Ascending aorta (tissue), 2 donors: Measurements from ENCODE around the gene PLAAT3. TPM values are rescaled to one million over a fixed set of nuclear protein-coding genes. Genes with fewer than 3 reads are reported as not detected.
"Not testable (repeated sequence)": the region's sequence is repeated elsewhere in the genome, so short reads cannot be mapped to it uniquely, and the experiment has no call there.

ENCODE experiments used
- DNase-seq, 2 donors: peaks; one replicate each; pipeline ENCODE4 v3.0.0-alpha.2; 2019; ENCODE audit warnings: low spot score in 2 of 2
- H3K27ac ChIP-seq, 2 donors: fragments of 200-600 bp; sonication (generic); one replicate each; pipeline ENCODE4 v1.5.1; 2016 to 2017; ENCODE audit warnings: mild to moderate bottlenecking in 1 of 2
- H3K27me3 ChIP-seq: fragments of 200-600 bp; sonication (generic); one replicate; pipeline ENCODE4 v1.5.1; 2017
- H3K36me3 ChIP-seq, 2 donors: fragments of 200-600 bp; sonication (generic); one replicate each; pipeline ENCODE4 v1.5.1; 2016
- H3K4me1 ChIP-seq, 2 donors: fragments of 200-600 bp; sonication (generic); one replicate each; pipeline ENCODE4 v1.5.1; 2016 to 2017; ENCODE audit warnings: mild to moderate bottlenecking in 1 of 2
- H3K4me3 ChIP-seq, 2 donors: fragments of 200-600 bp; sonication (generic); one replicate each; pipeline ENCODE4 v1.5.1; 2016 to 2017; ENCODE audit warnings: mild to moderate bottlenecking in 1 of 2
- H3K9me3 ChIP-seq, 2 donors: fragments of 200-600 bp; sonication (generic); one replicate each; pipeline ENCODE4 v1.5.1; 2016
- intact Hi-C: fragments of 100-400 bp; cut with DNase I; formaldehyde crosslinking; loops from one replicate; pipeline ENCODE4 v1.15.1; 2023
- total RNA-seq: library from RNA; depleted of rRNA; stranded (reverse); fragments of >200 nt; gene quantifications from one replicate; pipeline ENCODE4 v1.1.0, GENCODE V29; 2016
- TF ChIP-seq, protein P1 (sequence below), 3 experiments: fragments of 200-600 bp in 2 of 3; fragments of 450-650 bp in 1 of 3; sonication (generic) in 2 of 3; IDR thresholded peaks; one replicate each; pipeline ENCODE4 v1.5.1; 2016 to 2019; ENCODE audit warnings: antibody characterized with exemption in 3 of 3, mild to moderate bottlenecking in 1 of 3, moderate library complexity in 1 of 3

The PLAAT3 gene
- total RNA-seq, 1 donor from 2014 or later: 21.1 TPM

DNA sequence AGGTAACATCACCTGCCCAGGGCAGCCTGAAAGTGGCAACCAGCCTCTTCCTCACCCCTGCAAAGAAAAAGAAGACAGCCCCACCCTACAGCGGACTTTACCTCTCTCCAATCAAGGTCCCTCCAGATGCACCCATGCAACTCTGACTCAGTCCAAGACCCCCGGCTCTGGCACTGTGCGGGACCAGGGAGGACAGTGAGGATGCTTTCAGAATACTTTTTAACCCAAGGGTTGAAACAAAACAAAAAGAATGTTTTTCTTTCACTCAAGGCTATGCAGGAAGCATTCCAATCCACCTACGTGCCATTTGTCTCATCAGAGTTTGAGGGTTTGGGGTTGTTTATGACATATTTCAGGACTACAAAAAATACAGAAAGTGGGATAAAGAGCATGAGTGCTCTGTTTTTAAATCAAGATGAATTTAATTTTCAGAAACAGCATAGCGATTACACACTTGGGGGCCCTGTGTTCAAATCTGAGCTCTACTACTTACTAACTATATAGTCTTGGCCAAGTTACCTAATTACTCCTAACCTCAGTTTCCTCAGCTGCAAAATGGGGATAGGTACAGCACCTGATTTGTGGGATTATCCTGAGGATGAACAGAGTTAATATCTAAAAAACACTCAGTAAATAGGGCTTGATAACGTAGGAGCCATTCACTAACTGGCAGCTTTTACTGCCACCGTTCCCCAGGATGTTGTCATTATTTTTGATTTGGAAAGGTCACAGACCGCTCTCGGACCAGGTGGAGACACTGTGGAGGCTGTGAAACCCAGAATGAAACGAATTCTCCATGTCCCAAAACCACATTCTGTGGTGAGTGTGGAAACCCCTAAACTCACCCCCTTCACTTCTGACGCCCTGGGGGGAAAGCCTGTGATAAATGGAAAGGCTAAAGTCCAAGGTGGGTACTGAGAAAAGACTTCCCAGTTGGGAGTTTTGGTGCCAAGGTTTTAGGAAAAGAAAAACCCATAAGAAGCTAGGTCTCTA is 5.6 kb downstream of the PLAAT3 start:
- no peaks in the 10 kb centered on the region for H3K36me3 ChIP-seq
- TF ChIP-seq, protein P1, sequence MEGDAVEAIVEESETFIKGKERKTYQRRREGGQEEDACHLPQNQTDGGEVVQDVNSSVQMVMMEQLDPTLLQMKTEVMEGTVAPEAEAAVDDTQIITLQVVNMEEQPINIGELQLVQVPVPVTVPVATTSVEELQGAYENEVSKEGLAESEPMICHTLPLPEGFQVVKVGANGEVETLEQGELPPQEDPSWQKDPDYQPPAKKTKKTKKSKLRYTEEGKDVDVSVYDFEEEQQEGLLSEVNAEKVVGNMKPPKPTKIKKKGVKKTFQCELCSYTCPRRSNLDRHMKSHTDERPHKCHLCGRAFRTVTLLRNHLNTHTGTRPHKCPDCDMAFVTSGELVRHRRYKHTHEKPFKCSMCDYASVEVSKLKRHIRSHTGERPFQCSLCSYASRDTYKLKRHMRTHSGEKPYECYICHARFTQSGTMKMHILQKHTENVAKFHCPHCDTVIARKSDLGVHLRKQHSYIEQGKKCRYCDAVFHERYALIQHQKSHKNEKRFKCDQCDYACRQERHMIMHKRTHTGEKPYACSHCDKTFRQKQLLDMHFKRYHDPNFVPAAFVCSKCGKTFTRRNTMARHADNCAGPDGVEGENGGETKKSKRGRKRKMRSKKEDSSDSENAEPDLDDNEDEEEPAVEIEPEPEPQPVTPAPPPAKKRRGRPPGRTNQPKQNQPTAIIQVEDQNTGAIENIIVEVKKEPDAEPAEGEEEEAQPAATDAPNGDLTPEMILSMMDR (IDR thresholded peaks at IDR 0.05): no peak
- intact Hi-C loops: no loop called here
- no peaks in the 10 kb centered on the region for H3K27me3 ChIP-seq
- peaks cover 0 to 35% of the 10 kb centered on the region in 2 donors for H3K4me1 ChIP-seq
- no peak overlapping the region for H3K4me3 ChIP-seq
- DNase-seq: peak in 1 of 2 donors; percentile 19
- H3K9me3 ChIP-seq: no peaks in the 10 kb centered on the region
- H3K27ac ChIP-seq: peak overlapping the region; percentile 46 to 68

DNA sequence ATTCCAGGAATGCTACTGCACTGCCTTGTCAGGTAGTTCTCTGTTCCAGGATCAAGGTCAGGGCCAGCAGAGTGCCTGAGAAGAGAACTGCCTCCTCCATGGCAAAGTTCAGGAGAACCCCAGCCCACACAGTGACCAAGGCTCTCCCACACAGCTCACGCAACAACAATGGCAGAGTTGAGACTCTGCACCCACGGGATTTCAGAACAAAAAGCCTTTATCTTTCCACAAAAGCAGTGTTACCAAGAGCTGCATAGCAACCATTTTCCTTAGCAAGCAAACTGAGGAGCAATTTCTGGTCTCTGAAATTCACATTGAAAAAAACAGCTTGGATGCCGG is 11.1 kb downstream of the PLAAT3 start:
- DNase-seq: no peak
- Histone ChIP-seq H3K9me3 (no peaks in the 10 kb centered on the region), H3K27me3 (no peaks in the 10 kb centered on the region), H3K4me1 (peaks cover 3 to 19% of the 10 kb centered on the region in 2 donors), H3K36me3 (peaks cover 0 to under 1% of the 10 kb centered on the region in 2 donors), H3K4me3 (no peak overlapping the region), H3K27ac (peak overlapping the region; percentile 41 to 42)
- intact Hi-C loops: no loop called here
- TF ChIP-seq, protein P1 (IDR thresholded peaks at IDR 0.05): no peak

GRCh38 chr11:63602290-63603179 is 11.7 kb downstream of the PLAAT3 start:
- peaks cover 3 to 19% of the 10 kb centered on the region in 2 donors for H3K4me1 ChIP-seq
- H3K36me3 ChIP-seq, H3K4me3 ChIP-seq, intact Hi-C loops, H3K27me3 ChIP-seq, H3K9me3 ChIP-seq: not testable (repeated sequence)
- peak overlapping the region; percentile 41 to 42 for H3K27ac ChIP-seq
- peak in 1 of 2 donors; percentile 72 for DNase-seq

DNA sequence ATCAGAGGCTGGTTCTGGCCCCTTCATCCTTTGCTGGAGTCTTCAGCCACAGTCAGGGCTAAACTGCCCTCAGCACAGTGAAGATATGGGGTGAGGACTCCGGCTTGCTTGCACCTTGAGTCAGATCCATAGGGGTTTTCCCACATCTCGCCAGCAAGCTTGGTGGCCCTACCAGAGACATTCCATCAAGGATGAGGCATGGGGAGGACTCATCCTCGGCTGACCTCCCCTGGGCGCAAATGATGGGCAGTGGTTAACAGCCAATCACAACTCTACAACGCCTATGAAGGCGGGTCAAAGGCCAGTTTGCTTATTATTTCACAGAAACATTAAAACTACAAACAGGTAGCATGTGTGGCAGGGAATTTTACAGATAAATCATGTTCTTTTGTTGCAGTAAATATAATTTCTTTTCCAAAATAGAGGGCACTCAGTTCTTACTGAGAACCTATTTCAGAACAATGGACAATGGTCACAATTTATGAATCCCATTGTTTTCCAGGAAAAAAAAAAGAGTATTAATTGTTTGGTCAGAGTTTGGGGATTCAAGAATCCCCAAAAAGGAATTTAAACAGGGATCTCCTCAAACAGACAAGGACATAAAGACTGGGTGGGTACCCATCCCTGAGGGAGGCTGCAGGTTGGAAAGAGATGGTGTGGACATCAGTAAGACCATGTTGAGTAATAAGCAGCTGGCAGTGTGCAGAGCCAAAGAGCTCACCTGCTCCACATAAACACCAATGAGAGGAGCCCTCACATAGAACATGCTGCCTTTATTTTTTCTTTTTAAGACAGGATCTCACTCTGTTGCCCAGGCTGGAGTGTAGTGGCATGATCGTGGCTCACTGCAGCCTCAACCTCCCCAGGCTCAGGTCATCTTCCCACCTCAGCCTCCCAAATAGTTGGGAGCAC is 14.8 kb downstream of the PLAAT3 start:
- intact Hi-C loops: no loop called here
- Histone ChIP-seq H3K4me3 (no peak overlapping the region), H3K36me3 (peaks cover 3 to 20% of the 10 kb centered on the region in 2 donors), H3K27me3 (no peaks in the 10 kb centered on the region), H3K27ac (no peak overlapping the region), H3K4me1 (peaks cover 3 to 19% of the 10 kb centered on the region in 2 donors), H3K9me3 (no peaks in the 10 kb centered on the region)
- TF ChIP-seq, protein P1 (IDR thresholded peaks at IDR 0.05): no peak
- DNase-seq: no peak

- Histone ChIP-seq H3K9me3 (no peaks in the 10 kb centered on the region), H3K27me3 (no peaks in the 10 kb centered on the region), H3K36me3 (peaks cover 3 to 28% of the 10 kb centered on the region in 2 donors), H3K4me1 (peaks cover 3 to 15% of the 10 kb centered on the region in 2 donors), H3K4me3 (no peak overlapping the region), H3K27ac (no peak overlapping the region)
- no peak for DNase-seq
- TF ChIP-seq, protein P1 (IDR thresholded peaks at IDR 0.05): no peak
- intact Hi-C loops: no loop called here
These were observed 15.7 kb downstream of the PLAAT3 start for GRCh38 chr11:63598556-63598955.
